Stimulated activated CD4-positive, alpha-beta T cell treated with anti-CD3 and anti-CD28 coated beads, Interleukin-1b, Interleukin-23, amount 100 ng/mL, for 48 hours (primary cell): Measurements from ENCODE around the gene GALNT15.

ENCODE experiments used
- DNase-seq: peaks from one replicate; pipeline ENCODE4 v3.0.0-alpha.2; 2020

GALNT15 gene

DNA sequence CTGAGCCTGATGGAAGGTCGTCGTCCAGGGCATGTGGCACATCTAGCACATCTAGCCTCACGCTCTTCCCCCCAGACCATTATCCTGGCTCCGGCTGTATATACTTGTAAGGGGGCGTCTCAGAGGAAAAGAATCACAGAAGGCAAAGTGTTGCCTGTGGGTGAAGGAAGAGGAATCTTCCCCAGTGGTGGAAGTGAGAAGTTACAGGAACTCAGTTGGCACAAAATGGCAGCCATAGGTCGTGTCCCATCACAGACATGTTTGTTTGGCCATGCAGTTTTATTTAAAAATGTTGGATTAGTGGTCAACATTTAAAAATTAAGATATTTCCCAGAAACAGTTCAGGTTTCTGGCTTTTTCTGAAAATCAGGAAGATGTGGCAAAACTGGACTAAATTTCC, 13.6 kb downstream of the GALNT15 start:
- no peak for DNase-seq

DNA sequence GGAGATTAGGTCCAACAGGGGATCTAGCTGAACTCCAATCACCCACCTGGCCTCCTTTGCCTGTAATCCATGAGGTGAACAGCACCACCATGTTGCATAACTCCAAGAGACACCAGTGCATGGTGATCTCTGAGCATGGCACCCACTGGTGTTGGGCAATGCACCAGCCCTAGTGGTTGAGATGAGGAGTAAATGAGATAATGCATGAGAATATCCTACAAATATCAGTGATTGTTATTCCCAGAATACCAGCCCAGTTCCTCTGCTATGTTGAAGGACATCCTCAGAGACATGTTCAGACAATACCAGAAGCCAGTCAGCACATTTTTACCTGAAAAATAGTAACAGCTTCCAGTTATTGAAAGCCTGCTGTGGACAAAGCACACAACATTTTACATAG, 14.7 kb downstream of the GALNT15 start:
- DNase-seq, result no peak

GRCh38 chr3:16190704-16191103, 16.2 kb downstream of the GALNT15 start:
- DNase-seq, result no peak

- no peak for DNase-seq
Observed at GRCh38 chr3:16191591-16191990, 17.1 kb downstream of the GALNT15 start.

DNA sequence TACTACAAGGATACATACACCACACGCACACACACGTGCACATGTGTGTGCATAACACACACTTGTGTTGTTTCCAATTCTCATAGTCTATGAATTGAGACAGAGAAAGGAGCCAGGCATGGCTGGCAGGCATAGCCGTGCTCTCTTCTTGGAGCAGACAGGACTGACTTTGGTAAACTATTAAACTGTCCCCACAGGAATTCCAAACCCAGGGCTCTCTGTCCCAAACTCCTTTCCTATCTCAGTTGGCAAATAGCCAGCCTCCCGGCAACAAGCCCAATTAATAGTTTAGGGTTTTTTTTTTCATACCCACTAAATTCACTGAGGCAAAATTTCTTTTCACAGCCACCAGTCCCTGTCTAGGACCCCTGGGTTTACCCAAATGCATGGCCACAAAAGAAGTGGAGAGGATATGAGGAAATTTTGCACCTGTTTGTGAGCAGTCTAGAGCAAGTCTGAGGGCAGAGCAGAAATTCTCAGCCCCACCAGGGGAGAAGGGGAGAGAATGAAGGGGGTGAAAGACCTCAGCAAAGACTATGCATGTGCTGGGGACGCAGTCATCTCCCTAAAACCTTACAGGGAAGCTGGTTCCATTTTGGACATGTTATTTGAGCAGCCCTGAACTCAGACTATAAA, 17.8 kb downstream of the GALNT15 start:
- DNase-seq, result no peak

GRCh38 chr3:16198427-16198826, 23.9 kb downstream of the GALNT15 start:
- DNase-seq, result no peak

- peak; percentile 13 for DNase-seq
Observed at GRCh38 chr3:16199769-16200168, 25.3 kb downstream of the GALNT15 start.

DNA sequence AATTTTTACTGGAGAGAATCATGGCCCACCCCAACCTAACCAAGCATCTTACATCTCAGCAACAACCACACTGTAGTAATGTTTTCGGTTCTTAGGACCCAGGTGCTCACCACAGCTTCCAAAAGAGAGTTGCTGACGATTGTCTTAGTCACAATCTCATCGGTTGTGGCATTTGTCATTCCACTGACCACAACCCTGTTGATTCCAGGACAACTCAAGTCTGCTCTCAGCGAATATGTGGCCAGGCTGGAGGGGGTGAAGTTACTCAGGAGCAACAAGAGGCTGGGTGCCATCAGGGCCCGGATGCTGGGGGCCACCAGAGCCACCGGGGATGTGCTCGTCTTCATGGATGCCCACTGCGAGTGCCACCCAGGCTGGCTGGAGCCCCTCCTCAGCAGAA, 25.9 kb downstream of the GALNT15 start:
- DNase-seq, result peak; percentile 44

- peak; percentile 38 for DNase-seq
Observed at GRCh38 chr3:16203031-16203430, 28.6 kb downstream of the GALNT15 start.

GRCh38 chr3:16203671-16204629, 29.5 kb downstream of the GALNT15 start:
- no peak for DNase-seq

DNA sequence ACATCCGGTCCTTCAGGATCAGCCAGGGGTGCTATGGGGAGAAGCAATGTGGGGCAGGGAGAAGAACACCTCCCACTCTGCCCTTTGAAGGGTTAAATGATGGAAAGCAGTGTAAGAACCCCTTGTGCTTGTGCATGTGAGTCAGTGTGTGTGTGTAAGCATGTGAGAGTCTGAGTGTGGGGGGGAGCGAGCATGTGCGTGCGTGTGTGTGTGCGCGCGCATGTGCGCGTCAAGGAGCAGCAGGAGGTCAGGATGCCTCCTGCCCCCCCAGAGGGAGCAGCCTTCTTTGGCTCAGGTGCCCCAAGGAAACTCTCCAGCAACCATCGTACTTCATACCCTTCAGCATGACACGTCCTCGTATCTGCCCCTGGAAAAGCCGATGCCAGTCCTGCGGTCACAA, 30.3 kb downstream of the GALNT15 start:
- DNase-seq, result no peak

DNA sequence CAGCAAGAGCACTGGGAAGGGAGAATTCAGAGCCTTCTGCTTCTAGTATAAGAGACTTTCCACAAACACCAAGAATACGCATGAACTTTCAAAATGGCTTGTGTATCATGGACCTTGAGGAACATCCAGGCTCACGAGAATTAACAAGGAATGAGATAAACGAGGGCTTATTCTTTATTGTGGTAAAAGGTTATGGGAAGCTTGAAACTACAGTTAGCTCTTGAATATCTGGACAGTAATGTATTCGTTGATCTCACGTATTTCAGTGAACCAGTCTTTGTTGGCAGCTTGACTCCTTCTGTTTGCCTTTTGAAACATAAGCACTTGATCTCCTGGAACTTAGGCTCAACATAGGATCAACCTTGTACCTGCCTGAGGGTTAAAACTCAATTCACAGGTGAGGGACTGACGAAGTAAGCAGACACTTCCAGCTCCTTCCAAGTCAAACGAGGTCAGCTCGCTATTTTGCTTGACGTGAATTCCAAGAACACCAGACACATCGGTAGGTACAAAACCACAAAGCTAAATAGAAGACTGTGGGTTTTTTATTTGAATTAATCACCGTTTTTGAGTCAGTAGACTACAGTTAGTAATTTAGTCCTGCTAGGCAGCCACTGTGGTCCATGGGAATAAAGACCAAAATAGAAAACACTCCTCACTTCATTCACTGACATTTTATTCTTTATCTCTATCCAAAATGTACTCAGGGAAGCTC, 30.8 kb downstream of the GALNT15 start:
- DNase-seq, result no peak

DNA sequence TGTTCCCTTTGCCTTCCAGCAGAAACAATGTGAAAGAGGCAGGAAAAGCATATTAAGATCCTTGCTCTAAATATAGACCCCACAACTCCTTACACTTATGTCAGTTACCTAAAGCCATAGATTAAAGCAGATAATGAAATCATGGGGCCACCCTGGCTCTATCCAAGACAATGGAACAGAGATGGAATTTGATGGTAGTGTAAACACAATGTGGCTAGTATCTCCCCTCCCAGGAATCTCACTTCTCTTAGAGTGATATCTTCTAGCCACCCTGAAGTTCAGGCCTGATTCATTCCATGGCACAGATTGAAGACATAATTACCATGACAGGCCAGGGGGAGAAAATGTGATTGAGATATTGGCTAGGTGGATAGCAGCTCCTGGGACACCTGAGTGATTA, 32.6 kb downstream of the GALNT15 start:
- DNase-seq, result no peak

GRCh38 chr3:16211176-16211904, 36.9 kb downstream of the GALNT15 start:
- DNase-seq, result no peak

DNA sequence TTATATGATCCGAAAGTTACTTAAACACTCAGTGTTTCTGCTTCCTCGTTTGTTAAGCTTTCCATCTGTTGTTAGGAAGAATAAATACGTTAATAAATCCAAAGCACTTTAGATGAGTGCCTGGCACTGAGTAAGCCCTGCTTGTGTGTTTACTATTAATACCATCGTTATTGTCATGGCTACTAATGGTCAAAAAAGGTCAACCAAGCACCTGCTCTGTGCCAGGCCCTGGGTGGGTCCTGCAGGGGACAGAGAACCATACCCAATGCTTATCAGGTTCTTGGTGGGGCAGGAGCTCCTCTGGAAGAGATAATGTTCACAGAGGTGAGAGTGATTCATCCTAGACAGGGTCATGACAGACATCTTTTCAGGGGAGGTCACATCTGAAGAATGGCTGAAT, 39.9 kb downstream of the GALNT15 start:
- DNase-seq, result no peak

DNA sequence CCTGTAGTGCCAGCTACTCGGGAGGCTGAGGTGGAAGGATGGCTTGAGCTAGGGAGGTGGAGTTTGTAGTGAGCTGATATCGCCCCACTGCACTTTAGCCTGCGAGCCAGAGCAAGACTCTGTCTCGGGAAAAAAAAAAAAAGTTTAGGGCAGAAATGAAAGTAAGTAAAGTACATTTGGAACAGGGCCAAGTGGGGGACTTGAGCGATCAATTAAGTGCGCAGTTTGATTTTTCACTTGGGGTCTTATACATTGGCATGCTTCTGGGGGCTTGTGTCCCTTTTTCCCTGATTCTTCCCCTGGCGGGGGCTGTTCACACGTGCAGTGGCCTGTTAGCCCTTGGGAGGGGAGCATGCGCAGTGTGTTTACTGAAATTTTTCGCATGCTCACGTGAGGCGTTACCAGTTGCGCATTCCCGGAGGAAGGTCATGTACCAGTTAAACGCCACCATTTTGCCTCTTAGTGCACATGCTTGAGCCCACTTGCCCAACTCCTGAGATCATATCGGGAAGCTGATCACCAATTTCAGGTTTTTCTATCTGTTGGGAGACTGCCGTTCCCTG, 42.0 kb downstream of the GALNT15 start:
- no peak for DNase-seq

GRCh38 chr3:16219777-16220176, 45.3 kb downstream of the GALNT15 start:
- no peak for DNase-seq

GRCh38 chr3:16221990-16222389, 47.5 kb downstream of the GALNT15 start:
- DNase-seq, result no peak

GRCh38 chr3:16222547-16222946, 48.1 kb downstream of the GALNT15 start:
- DNase-seq, result no peak

- DNase-seq, result no peak
Observed at GRCh38 chr3:16224325-16224724, 49.8 kb downstream of the GALNT15 start.

GRCh38 chr3:16227566-16227965, 53.1 kb downstream of the GALNT15 start:
- DNase-seq, result no peak

DNA sequence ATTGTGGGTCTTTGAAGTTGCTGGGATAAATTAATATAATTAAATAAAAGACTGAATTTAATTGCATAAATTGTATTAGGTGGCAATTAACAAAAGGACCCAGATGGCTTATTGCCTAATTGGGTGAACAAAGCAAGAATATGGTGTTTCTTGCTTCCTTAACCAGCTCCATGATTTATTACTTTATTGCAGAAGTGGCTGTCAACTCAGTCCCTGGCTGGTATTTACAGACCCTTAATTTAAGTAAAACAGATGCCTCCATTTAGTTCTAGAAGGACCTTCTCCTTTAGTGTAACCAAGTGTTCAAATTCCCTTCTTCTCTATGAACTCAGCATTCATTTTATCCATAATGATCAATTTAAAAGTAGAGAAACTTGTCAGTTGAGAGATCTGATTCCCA, 55.2 kb downstream of the GALNT15 start:
- DNase-seq, result no peak

GRCh38 chr3:16231983-16232382, 57.5 kb downstream of the GALNT15 start:
- DNase-seq, result no peak
